SH-SY5Y (cell line): ENCODE data around the gene TGIF1.

ENCODE experiments used
- GATA2 ChIP-seq: IDR thresholded peaks from 2 replicates; pipeline ENCODE4 v1.6.1; 2011; ENCODE audit warnings: mild to moderate bottlenecking, low read depth, low read length
- GATA3 ChIP-seq: IDR thresholded peaks from 2 replicates; pipeline ENCODE4 v1.6.1; 2011; ENCODE audit warnings: low read depth, mild to moderate bottlenecking, low read length, moderate library complexity

DNA sequence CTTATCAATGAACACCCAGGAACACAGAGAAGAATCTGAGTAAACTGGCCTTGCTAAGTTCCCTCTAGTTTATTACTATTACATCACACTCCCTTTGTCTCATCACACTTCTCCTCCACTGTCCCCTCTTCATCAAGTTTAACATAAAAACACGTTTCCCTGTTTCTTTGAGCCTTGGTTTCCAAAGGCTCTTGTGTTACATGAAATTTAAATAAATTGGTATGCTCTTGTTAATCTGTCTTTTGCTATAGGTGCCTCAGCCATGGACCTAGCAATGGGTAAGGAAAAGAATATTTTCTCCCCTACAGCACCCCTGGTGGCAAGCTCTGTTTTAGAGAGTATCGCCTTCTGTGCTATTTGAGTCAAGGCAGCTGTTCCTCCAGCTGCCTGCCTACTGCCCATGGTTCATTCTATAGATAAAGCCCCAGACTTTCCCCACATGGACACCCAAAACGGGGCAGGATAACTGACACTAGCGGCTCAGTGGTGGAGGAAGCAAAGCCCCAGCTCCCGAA, 31.8 kb downstream of the TGIF1 start:
- TF ChIP-seq GATA3 (no peak), GATA2 (no peak)
